ENCODE results near the gene CELA2A.

DNA sequence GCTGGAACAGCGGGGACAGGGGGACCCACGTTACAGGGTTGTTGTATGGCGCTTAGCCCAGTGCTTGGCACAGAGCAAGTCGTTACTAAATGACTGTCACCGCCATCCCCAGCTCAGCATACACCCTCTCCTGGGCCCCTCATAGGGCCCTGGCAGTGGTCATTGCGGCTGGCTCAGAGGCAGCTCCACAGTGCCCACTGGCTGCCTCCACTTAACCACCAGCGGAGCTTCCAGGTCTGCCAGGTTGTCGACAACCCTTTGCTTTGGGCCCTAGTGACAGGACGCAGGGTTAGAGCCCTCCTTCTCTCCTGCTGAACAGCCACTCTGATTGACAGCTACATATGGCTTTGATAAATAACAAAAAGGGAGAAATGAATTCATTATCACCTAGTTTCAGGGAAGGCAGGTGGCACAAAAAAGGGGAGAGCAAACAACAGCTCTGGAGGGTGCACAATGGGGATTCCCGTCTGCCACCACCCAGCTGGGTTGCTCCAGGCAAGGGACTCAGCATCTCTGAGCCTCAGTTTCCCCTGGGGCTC is 42.0 kb upstream of the CELA2A start:
- TF ChIP-seq, protein P1, sequence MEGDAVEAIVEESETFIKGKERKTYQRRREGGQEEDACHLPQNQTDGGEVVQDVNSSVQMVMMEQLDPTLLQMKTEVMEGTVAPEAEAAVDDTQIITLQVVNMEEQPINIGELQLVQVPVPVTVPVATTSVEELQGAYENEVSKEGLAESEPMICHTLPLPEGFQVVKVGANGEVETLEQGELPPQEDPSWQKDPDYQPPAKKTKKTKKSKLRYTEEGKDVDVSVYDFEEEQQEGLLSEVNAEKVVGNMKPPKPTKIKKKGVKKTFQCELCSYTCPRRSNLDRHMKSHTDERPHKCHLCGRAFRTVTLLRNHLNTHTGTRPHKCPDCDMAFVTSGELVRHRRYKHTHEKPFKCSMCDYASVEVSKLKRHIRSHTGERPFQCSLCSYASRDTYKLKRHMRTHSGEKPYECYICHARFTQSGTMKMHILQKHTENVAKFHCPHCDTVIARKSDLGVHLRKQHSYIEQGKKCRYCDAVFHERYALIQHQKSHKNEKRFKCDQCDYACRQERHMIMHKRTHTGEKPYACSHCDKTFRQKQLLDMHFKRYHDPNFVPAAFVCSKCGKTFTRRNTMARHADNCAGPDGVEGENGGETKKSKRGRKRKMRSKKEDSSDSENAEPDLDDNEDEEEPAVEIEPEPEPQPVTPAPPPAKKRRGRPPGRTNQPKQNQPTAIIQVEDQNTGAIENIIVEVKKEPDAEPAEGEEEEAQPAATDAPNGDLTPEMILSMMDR (IDR thresholded peaks at IDR 0.05): no peak
- TF ChIP-seq POLR2A (IDR thresholded peaks at IDR 0.05): no peak
